ENCODE data around the gene NKAIN1. TPM values are rescaled to one million over a fixed set of nuclear protein-coding genes. Genes with fewer than 3 reads are reported as not detected.

The NKAIN1 gene
- total and polyA plus RNA-seq, 9 donors: 0.05 to 1.2 (median 0.23) TPM

GRCh38 chr1:31145648-31146047 lies 94.0 kb downstream of the NKAIN1 start:
- Histone ChIP-seq H3K27me3 (no peaks in the 10 kb centered on the region), H3K4me1 (ENCODE audit: insufficient read depth) (peaks cover 2% of the 10 kb centered on the region), H3K9me3 (no peaks in the 10 kb centered on the region), H3K36me3 (no peaks in the 10 kb centered on the region), H3K4me3 (no peak overlapping the region), H3K27ac (no peak overlapping the region)
- WGBS, 3 donors: 5 to 33% (median 8%) methylated on average over 3 of the region's 3 CpGs
- TF ChIP-seq CTCF (IDR thresholded peaks at IDR 0.05): no peak
- TF ChIP-seq EP300 (IDR thresholded peaks at IDR 0.05): no peak
- TF ChIP-seq POLR2A (IDR thresholded peaks at IDR 0.05): no peak
- no peak for DNase-seq
- intact Hi-C loops (cut with DNase I): loop anchor here in 1 of 4 donors (10.0 kb wide), 1 partner anchor 141 kb away; no protein-coding TSS in a partner anchor

- H3K4me1 ChIP-seq (ENCODE audit: insufficient read depth): peaks cover 2% of the 10 kb centered on the region
- intact Hi-C loops (cut with DNase I): loop anchor here in 1 of 4 donors (10.0 kb wide), 1 partner anchor 140 kb away; no protein-coding TSS in a partner anchor
- TF ChIP-seq POLR2A (IDR thresholded peaks at IDR 0.05) (no peak), EP300 (IDR thresholded peaks at IDR 0.05) (no peak), CTCF (IDR thresholded peaks at IDR 0.05) (no peak)
- H3K27ac ChIP-seq: no peak overlapping the region
- H3K4me3 ChIP-seq: no peak overlapping the region
- H3K27me3 ChIP-seq: no peaks in the 10 kb centered on the region
- no peaks in the 10 kb centered on the region for H3K9me3 ChIP-seq
- WGBS, 3 donors: 84 to 85% (median 85%) methylated on average over 8 of the region's 8 CpGs
- no peaks in the 10 kb centered on the region for H3K36me3 ChIP-seq
- no peak for DNase-seq
Measured at GRCh38 chr1:31144442-31144841, 95.2 kb downstream of the NKAIN1 start.

- Histone ChIP-seq H3K36me3 (no peaks in the 10 kb centered on the region), H3K9me3 (no peaks in the 10 kb centered on the region), H3K4me3 (no peak overlapping the region), H3K4me1 (ENCODE audit: insufficient read depth) (peaks cover 2% of the 10 kb centered on the region), H3K27ac (no peak overlapping the region), H3K27me3 (no peaks in the 10 kb centered on the region)
- WGBS, 3 donors: 85 to 93% (median 89%) methylated on average over 4 of the region's 4 CpGs
- intact Hi-C loops (cut with DNase I): loop anchor here in 1 of 4 donors (10.0 kb wide), 1 partner anchor 139 kb away; no protein-coding TSS in a partner anchor
- DNase-seq: no peak
- no peak for TF ChIP-seq CTCF (IDR thresholded peaks at IDR 0.05)
- TF ChIP-seq POLR2A (IDR thresholded peaks at IDR 0.05): no peak
- no peak for TF ChIP-seq EP300 (IDR thresholded peaks at IDR 0.05)
Measured at GRCh38 chr1:31143455-31143854, 96.2 kb downstream of the NKAIN1 start.

GRCh38 chr1:31142406-31142805 lies 97.3 kb downstream of the NKAIN1 start:
- no peak overlapping the region for H3K4me3 ChIP-seq
- TF ChIP-seq EP300 (IDR thresholded peaks at IDR 0.05) (no peak), CTCF (IDR thresholded peaks at IDR 0.05) (no peak), POLR2A (IDR thresholded peaks at IDR 0.05) (no peak)

More at GRCh38 chr1:31142406-31142805, 97.3 kb downstream of the NKAIN1 start:
- WGBS, 3 donors: 97 to 98% (median 97%) methylated on average over 4 of the region's 4 CpGs
- Histone ChIP-seq H3K36me3 (no peaks in the 10 kb centered on the region), H3K9me3 (no peaks in the 10 kb centered on the region), H3K27me3 (no peaks in the 10 kb centered on the region), H3K4me1 (ENCODE audit: insufficient read depth) (peaks cover 2% of the 10 kb centered on the region), H3K27ac (no peak overlapping the region)
- intact Hi-C loops (cut with DNase I): loop anchor here in 1 of 4 donors (10.0 kb wide), 1 partner anchor 138 kb away; no protein-coding TSS in a partner anchor
- DNase-seq: no peak

Data from ovary (tissue), 9 donors.